Adipocyte (in vitro differentiated cells): ENCODE results near the gene KCND1.
A peak's percentile ranks its signal among the peaks of the same experiment; 100 is the strongest.

ENCODE experiments used
- DNase-seq: peaks from one replicate; pipeline ENCODE4 v3.0.0-alpha.2; 2015; ENCODE audit warnings: low read depth
- H3K27me3 ChIP-seq: replicated peaks from 2 replicates; pipeline ENCODE4 v1.7.0; 2013; ENCODE audit warnings: mild to moderate bottlenecking, low read length, moderate library complexity; ENCODE audit not compliant: control insufficient read depth, insufficient read depth
- H3K36me3 ChIP-seq: 2 replicates; pipeline ENCODE4 v1.7.0; 2013; ENCODE audit warnings: low read length, mild to moderate bottlenecking, moderate library complexity; ENCODE audit not compliant: control insufficient read depth, insufficient read depth, severe bottlenecking
- H3K4me1 ChIP-seq: 2 replicates; pipeline ENCODE4 v1.7.0; 2013; ENCODE audit warnings: mild to moderate bottlenecking, low read length, moderate library complexity; ENCODE audit not compliant: control insufficient read depth, insufficient read depth
- H3K4me3 ChIP-seq: 2 replicates; pipeline ENCODE4 v1.7.0; 2013; ENCODE audit warnings: mild to moderate bottlenecking, low read length, moderate library complexity
- H3K9ac ChIP-seq: 2 replicates; pipeline ENCODE4 v1.7.0; 2013; ENCODE audit warnings: mild to moderate bottlenecking, low read length, moderate library complexity
- H3K9me3 ChIP-seq: 2 replicates; pipeline ENCODE4 v1.7.0; 2013; ENCODE audit warnings: mild to moderate bottlenecking, low read length, moderate library complexity; ENCODE audit not compliant: control insufficient read depth

KCND1 gene

DNA sequence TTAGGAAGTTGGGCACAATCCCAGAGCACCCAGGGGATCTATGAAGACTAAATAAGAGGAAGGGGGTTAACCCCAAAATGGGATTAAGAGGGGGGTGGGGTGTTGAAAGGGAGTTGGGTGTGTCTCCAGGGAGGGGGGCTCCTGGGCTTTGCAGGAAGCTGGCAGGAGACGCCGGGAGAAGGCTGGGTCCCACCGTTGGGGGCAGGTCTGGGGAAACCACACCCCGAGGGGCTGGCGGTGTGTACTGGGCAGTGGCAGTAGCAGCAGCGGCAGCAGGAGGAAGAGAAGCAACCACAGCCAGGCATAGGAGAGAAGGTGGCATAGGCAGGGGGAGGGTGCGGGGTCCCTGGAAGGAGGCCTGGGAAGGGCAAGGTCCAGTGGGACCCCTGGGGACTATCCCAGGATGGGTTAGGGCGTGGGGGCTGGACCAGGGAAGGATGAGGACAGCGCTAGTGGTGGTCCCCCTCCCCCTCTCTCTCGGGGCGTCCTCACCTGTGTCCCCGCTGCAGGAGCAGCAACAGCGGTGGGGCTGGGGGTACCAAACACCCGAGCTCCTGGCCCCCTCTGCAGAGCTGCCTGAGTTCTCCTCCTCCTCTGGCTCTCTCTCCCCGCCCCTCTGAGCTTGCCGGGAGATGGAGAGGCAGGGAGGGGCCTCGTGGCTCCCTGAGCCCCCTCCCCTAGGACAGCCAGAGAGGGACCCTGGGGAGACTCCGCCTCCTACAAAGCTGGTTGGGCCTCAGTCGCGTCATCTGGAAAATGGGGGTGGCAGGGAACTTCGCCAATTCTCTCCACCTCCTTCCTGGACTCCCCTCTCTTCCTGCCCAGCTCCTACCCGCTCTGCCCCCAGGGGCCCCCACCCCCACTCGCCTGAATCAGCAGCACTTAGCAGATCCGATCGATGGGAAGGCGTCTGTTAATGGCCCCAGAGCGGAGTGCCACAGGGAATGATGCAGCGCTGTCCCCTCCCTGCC lies at the start of gene KCND1:
Gene KCND1 (minus strand): TSS at position 596 of the 971 bp plus-strand sequence. CDS start 1,573 bp downstream, outside the sequence.
- H3K9ac ChIP-seq, result peak within 1 kb of the TSS; percentile 71
- no peaks in the 10 kb centered on the region for H3K9me3 ChIP-seq
- H3K27me3 ChIP-seq, result peaks cover 9% of the 10 kb centered on the region
- DNase-seq, result peak; percentile 36
- peaks cover 20% of the 10 kb centered on the region for H3K36me3 ChIP-seq
- H3K4me3 ChIP-seq, result peak within 1 kb of the TSS; percentile 67
- H3K4me1 ChIP-seq, result no peaks in the 10 kb centered on the region

DNA sequence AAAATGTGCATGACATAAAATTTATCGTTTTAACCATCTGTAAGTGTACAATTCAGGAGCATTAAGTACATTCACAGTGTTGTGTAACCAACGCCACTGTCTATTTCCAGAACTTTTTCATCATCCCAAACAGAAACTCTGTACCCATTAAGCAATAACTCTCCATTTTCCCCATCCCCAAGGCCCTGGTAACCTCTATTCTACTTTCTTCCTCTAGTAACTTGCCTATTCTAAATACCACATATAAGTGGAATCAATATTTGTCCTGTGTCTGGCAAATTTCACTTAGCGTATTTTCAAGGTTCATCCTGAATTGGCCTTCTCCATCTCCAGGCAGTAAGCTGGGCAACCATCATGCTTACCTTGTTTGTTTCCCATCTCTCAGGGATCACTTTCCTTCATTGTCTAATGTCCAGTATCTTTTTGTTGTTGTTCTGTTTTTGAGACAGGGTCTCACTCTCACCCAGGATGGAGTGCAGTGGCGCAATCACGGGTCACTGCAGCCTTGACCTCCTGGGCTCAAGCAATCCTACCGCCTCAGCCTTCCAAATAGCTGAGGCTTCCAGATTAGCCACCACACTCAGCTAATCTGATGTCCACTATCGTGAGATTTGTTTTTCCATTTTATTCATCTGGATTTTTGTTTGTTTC lies 48.1 kb upstream of the KCND1 start:
- no peaks in the 10 kb centered on the region for H3K27me3 ChIP-seq
- peaks cover 4% of the 10 kb centered on the region for H3K9me3 ChIP-seq
- H3K4me1 ChIP-seq, result peaks cover 15% of the 10 kb centered on the region
- peak overlapping the region; percentile 47 for H3K9ac ChIP-seq
- H3K36me3 ChIP-seq, result peaks cover 3% of the 10 kb centered on the region
- no peak for DNase-seq
- no peak overlapping the region for H3K4me3 ChIP-seq

DNA sequence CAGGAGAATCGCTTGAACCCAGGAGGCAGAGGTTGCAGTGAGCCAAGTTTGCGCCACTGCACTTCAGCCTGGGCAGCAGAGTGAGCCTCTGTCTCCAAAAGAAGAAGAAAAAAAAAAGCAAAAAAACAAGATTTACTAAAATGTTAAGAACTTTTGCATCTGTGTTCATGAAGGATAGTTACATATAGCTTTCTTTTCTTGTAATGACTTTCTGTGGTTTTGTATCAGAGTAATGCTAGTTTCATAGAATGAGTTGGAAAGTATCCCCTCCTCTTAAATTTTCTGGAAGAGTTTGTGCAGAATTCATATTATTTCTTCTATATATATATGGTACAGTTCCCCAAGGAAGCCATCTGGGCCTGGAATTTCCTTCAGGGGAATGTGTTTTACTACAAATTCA lies 47.4 kb upstream of the KCND1 start:
- DNase-seq, result no peak
- H3K9me3 ChIP-seq, result no peaks in the 10 kb centered on the region
- peaks cover 10% of the 10 kb centered on the region for H3K4me1 ChIP-seq
- no peak overlapping the region for H3K4me3 ChIP-seq
- no peaks in the 10 kb centered on the region for H3K27me3 ChIP-seq
- peak overlapping the region; percentile 47 for H3K9ac ChIP-seq
- no peaks in the 10 kb centered on the region for H3K36me3 ChIP-seq

DNA sequence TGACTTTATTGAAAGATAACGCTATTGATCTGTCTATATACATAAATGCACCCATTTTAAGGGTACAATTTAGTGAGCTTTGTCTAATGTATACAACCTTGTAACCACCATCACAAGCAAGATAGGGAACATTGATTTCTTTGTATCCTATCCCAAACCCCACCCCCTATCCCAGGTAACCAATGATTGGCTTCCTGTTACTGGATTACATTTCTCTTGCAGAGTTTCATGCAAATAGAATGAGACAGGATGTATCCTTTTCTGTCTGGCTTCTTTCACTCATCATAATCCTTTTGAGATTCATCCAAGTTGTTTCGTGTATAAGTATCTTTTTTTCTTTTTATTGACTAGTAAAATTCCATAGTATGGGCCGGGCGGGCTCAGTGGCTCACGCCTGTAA lies 32.1 kb upstream of the KCND1 start:
- no peaks in the 10 kb centered on the region for H3K9me3 ChIP-seq
- H3K4me3 ChIP-seq, result no peak overlapping the region
- H3K9ac ChIP-seq, result no peak overlapping the region
- H3K4me1 ChIP-seq, result no peaks in the 10 kb centered on the region
- H3K36me3 ChIP-seq, result peaks cover 4% of the 10 kb centered on the region
- no peak for DNase-seq
- H3K27me3 ChIP-seq, result no peaks in the 10 kb centered on the region

DNA sequence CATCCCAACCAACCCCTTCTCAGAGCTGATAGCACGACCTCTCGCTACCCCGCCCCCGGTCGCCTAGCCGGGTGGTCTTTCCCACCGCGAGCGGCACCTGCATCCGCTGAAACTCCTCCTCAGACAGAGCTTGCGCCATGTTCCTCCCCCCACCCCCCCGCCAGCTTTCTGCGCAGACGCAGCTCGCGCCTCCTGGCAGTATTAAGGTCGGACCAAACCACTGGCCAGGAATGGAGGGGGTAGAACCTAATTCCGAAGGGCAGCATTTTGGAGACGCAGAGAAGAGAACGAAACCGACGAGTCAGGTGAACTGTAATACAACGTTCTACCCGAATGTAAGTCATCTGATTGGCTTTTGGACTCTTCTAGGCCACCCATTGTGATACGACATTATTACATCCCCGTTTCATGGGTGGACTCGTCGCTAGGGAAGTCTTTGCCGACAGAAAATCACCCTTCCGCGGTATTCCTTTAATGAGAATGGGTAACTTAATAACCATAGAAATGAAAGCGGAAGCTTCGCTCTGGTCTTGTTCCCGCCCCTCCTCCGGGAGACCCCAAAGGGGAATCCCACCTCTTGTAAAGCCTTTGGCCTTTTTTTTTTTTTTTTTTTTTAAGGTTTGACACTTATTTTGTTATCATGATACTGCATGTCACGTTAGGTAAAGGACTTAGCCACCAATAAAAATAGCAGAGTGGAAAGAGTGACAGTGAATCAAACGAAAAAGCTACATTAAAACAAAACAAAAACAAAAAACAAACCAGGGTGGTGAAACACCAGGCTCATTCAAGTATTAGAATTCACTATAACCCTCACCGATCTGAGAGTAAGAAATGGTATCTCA lies 30.7 kb upstream of the KCND1 start, which contains the start of gene GRIPAP1:
Gene GRIPAP1 (minus strand): TSS at position 174 of the 845 bp plus-strand sequence. CDS start 35 bp downstream, at position 139.
- H3K27me3 ChIP-seq, result peaks cover 3% of the 10 kb centered on the region
- peak; percentile 86 for DNase-seq

DNA sequence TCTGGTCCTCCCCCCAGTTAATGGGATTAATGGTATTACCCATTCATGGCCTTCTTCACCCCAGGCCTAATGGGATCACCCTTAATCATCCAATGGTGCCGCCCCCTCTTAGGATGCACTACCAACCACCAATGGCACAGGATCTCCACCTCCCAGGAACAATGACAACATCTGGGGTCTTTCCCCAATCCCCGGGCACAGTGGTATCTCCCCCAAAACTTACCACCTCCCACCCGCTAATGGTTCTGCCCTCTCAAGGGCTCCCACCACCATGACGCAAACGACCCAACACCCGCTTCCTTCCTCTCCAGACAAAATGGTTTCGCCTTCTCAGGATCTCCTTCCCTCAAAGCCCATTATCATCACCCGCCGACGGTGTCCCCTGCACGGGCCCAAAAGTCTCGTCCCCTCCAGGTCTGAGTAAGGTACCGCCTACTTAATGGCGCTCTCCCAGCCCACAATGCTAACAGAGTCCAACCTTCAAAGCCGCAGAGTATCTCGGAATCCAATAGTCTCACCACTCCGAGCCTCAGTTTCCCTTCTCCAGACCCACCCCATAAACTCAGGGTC lies 30.0 kb upstream of the KCND1 start:
- H3K9me3 ChIP-seq, result peaks cover 14% of the 10 kb centered on the region
- H3K4me3 ChIP-seq, result peak overlapping the region; percentile 96
- H3K4me1 ChIP-seq, result no peaks in the 10 kb centered on the region
- peak; percentile 35 for DNase-seq
- peaks cover 3% of the 10 kb centered on the region for H3K27me3 ChIP-seq
- peak overlapping the region; percentile 95 for H3K9ac ChIP-seq
- peaks cover 20% of the 10 kb centered on the region for H3K36me3 ChIP-seq

More for the DNA sequence above, 30.7 kb upstream of the KCND1 start, which contains the start of gene GRIPAP1:
- Histone ChIP-seq H3K9me3 (peaks cover 8% of the 10 kb centered on the region), H3K36me3 (peaks cover 15% of the 10 kb centered on the region), H3K9ac (peak within 1 kb of the TSS; percentile 95), H3K4me3 (peak within 1 kb of the TSS; percentile 96), H3K4me1 (no peaks in the 10 kb centered on the region)

DNA sequence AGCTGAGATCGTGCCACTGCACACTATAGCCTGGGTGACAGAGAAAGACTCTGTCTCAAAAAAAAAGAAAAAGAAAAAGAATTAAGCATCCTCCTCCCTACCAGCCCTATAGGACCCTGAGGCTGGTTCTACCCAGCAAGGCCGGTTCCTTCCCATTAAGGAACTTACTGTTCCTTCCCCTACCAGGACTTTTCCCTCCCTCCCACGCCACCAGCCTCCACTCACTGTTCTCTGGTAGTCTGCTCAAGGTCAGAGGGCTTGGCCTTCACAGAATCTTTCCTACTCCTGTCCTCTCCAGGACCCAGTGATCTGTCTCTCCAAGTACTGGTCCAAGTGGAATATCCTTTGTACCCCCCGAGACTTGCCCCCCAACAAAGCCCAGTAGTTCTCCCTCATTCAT lies 29.0 kb upstream of the KCND1 start:
- peaks cover 14% of the 10 kb centered on the region for H3K9me3 ChIP-seq
- DNase-seq, result no peak
- no peaks in the 10 kb centered on the region for H3K4me1 ChIP-seq
- peaks cover 3% of the 10 kb centered on the region for H3K27me3 ChIP-seq
- H3K4me3 ChIP-seq, result no peak overlapping the region
- no peak overlapping the region for H3K9ac ChIP-seq
- peaks cover 26% of the 10 kb centered on the region for H3K36me3 ChIP-seq

DNA sequence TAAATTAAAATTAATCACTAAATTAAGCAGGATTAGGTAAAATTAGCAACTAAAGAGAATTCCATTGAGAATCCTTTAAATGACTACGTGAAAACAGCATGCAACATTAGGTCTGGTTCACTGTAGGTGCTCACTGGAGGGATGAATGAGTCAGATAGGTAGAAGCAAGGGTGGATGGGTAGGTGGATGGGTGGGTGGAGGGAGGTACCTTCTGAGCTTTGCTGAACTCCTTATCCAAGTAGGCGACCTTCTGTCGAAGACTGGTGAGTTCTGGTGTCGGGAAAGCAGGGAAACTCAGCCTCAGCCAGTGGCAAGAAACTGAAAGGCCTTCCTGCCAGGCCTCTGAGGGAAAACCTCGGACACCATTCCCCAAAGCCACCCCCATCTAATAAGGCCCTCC lies 27.4 kb upstream of the KCND1 start:
- no peak for DNase-seq
- peaks cover 14% of the 10 kb centered on the region for H3K9me3 ChIP-seq
- no peaks in the 10 kb centered on the region for H3K4me1 ChIP-seq
- H3K4me3 ChIP-seq, result no peak overlapping the region
- peaks cover 29% of the 10 kb centered on the region for H3K36me3 ChIP-seq
- peaks cover 3% of the 10 kb centered on the region for H3K27me3 ChIP-seq
- H3K9ac ChIP-seq, result no peak overlapping the region

DNA sequence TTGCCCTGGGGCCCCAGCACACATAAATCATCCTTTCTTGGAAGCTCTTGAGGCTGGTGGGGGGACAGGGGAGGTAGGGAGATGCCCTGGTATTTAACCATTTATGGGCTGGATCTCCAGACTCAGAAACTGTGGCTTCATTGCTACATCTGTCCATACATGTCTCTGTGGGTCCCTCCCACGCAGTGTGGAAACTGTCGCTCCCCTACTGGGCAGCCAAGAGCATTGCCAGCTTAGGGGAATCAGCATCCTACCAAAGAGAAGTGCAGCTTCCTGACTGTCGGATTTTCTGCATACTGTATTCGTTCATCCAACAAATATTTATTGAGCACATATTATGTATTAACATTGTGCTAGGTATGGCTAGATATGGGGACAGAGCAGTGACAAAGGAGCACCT lies 26.7 kb upstream of the KCND1 start:
- H3K4me3 ChIP-seq, result no peak overlapping the region
- no peak overlapping the region for H3K9ac ChIP-seq
- H3K9me3 ChIP-seq, result peaks cover 14% of the 10 kb centered on the region
- H3K27me3 ChIP-seq, result peaks cover 3% of the 10 kb centered on the region
- H3K36me3 ChIP-seq, result peaks cover 31% of the 10 kb centered on the region
- no peak for DNase-seq
- no peaks in the 10 kb centered on the region for H3K4me1 ChIP-seq

DNA sequence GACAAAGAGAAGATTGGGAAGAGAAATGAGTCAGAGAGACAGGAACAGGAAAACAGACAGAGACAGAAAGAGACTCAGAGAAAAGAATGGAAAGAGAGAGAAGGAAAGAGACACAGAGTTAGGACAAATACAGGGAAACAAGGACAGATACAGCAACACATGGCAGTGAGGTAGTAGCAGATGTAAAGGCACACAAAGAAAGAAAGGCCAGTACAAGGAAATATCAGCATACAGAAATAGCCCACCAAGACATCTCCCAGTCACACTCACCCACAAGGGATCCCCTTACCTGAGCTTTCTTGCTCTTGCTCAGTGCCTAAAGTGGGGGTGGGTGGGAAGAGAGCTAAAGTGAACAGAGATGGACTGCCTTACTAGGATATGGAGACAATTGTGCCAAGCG lies 26.2 kb upstream of the KCND1 start:
- no peaks in the 10 kb centered on the region for H3K4me1 ChIP-seq
- H3K9me3 ChIP-seq, result peaks cover 14% of the 10 kb centered on the region
- peaks cover 3% of the 10 kb centered on the region for H3K27me3 ChIP-seq
- H3K9ac ChIP-seq, result no peak overlapping the region
- no peak overlapping the region for H3K4me3 ChIP-seq
- no peak for DNase-seq
- H3K36me3 ChIP-seq, result peaks cover 36% of the 10 kb centered on the region
